ENCODE results near the gene REL.

DNA sequence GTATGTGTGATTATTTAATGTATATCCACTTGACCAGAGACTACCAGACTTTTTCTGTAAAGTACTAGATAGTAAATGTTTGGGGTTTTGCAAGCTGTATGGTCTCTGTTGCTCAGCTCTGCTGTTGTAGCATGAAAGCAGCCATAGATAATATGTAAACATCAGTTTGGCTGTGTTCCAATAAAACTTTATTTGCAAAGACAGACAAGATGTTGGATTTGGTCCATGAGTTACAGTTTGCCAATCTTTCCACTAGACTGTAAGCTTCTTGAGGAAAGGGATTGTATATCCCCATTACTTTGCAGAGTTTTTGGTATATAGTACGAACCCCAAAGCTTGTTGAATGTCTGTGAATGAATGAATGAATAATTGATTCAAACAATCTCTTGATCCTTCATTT, 17.2 kb downstream of the REL start:
- TF ChIP-seq BCL6B (tag by site-specific recombination; IDR thresholded peaks at IDR 0.05), result no peak
- no peak for TF ChIP-seq CTCF (tag by site-specific recombination; IDR thresholded peaks at IDR 0.05)
- TF ChIP-seq ZNF488 (tag by site-specific recombination; IDR thresholded peaks at IDR 0.05), result no peak
- no peak for TF ChIP-seq ZNF18 (tag by site-specific recombination; IDR thresholded peaks at IDR 0.05)
- no peak for TF ChIP-seq ZFP41 (tag by site-specific recombination; IDR thresholded peaks at IDR 0.05; ENCODE audit: borderline replicate concordance)
- TF ChIP-seq ZNF426 (tag by site-specific recombination; IDR thresholded peaks at IDR 0.05), result no peak
- no peak for TF ChIP-seq ZNF155 (tag by site-specific recombination; IDR thresholded peaks at IDR 0.05)
- TF ChIP-seq BCL11A (tag by site-specific recombination; IDR thresholded peaks at IDR 0.05; ENCODE audit: low read depth), result no peak
- no peak for TF ChIP-seq ZNF24 (tag by site-specific recombination; IDR thresholded peaks at IDR 0.05)
- no peak for TF ChIP-seq ZNF23 (tag by site-specific recombination; IDR thresholded peaks at IDR 0.05; ENCODE audit: borderline replicate concordance)
- no peak for TF ChIP-seq ZNF341 (tag by site-specific recombination; IDR thresholded peaks at IDR 0.05; ENCODE audit: low read depth)
- TF ChIP-seq, protein P1, sequence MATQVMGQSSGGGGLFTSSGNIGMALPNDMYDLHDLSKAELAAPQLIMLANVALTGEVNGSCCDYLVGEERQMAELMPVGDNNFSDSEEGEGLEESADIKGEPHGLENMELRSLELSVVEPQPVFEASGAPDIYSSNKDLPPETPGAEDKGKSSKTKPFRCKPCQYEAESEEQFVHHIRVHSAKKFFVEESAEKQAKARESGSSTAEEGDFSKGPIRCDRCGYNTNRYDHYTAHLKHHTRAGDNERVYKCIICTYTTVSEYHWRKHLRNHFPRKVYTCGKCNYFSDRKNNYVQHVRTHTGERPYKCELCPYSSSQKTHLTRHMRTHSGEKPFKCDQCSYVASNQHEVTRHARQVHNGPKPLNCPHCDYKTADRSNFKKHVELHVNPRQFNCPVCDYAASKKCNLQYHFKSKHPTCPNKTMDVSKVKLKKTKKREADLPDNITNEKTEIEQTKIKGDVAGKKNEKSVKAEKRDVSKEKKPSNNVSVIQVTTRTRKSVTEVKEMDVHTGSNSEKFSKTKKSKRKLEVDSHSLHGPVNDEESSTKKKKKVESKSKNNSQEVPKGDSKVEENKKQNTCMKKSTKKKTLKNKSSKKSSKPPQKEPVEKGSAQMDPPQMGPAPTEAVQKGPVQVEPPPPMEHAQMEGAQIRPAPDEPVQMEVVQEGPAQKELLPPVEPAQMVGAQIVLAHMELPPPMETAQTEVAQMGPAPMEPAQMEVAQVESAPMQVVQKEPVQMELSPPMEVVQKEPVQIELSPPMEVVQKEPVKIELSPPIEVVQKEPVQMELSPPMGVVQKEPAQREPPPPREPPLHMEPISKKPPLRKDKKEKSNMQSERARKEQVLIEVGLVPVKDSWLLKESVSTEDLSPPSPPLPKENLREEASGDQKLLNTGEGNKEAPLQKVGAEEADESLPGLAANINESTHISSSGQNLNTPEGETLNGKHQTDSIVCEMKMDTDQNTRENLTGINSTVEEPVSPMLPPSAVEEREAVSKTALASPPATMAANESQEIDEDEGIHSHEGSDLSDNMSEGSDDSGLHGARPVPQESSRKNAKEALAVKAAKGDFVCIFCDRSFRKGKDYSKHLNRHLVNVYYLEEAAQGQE (tag by site-specific recombination; IDR thresholded peaks at IDR 0.05), result no peak
- TF ChIP-seq, protein P2, sequence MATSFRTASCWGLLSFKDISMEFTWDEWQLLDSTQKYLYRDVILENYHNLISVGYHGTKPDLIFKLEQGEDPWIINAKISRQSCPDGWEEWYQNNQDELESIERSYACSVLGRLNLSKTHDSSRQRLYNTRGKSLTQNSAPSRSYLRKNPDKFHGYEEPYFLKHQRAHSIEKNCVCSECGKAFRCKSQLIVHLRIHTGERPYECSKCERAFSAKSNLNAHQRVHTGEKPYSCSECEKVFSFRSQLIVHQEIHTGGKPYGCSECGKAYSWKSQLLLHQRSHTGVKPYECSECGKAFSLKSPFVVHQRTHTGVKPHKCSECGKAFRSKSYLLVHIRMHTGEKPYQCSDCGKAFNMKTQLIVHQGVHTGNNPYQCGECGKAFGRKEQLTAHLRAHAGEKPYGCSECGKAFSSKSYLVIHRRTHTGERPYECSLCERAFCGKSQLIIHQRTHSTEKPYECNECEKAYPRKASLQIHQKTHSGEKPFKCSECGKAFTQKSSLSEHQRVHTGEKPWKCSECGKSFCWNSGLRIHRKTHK (tag by site-specific recombination; IDR thresholded peaks at IDR 0.05), result no peak

All from HEK293 (cell line).